ENCODE data around the gene FBXL22. TPM values are rescaled to one million over a fixed set of nuclear protein-coding genes. Genes with fewer than 3 reads are reported as not detected.

FBXL22 gene
- total and polyA plus RNA-seq, 2 experiments from 2014 or later, result 0.26 TPM; not detected in 1

- peaks cover 31% of the 10 kb centered on the region for H3K4me1 Mint-ChIP-seq
- ATAC-seq, result no peak
- Histone ChIP-seq H3K9me2 (ENCODE audit: insufficient read depth) (no peaks in the 10 kb centered on the region), H3K79me2 (replicated peaks; ENCODE audit: insufficient read depth) (no peaks in the 10 kb centered on the region), H3F3A (replicated peaks; ENCODE audit: low read depth) (no peaks in the 10 kb centered on the region), H3K36me3 (ENCODE audit: insufficient read depth) (no peaks in the 10 kb centered on the region), H4K20me1 (replicated peaks; ENCODE audit: insufficient read depth) (no peaks in the 10 kb centered on the region), H2AFZ (no peak overlapping the region), H3K27me3 (ENCODE audit: insufficient read depth) (no peaks in the 10 kb centered on the region), H3K4me1 (ENCODE audit: insufficient read depth) (peaks cover 12% of the 10 kb centered on the region), H3K27ac (ENCODE audit: low read depth) (no peak overlapping the region), H3K4me3 (no peak overlapping the region), H3K4me2 (no peak overlapping the region)
- DNase-seq (ENCODE audit: low spot score), result no peak
- H3K36me3 Mint-ChIP-seq (ENCODE audit: low read depth), result peaks cover 13% of the 10 kb centered on the region; the same call in 2 of the 3 replicates
- H3K4me3 Mint-ChIP-seq, result no peak overlapping the region
- TF ChIP-seq REST (IDR thresholded peaks at IDR 0.05; ENCODE audit: unreplicated experiment) (no peak), EZH2 (IDR thresholded peaks at IDR 0.05; ENCODE audit: low read depth, unreplicated experiment) (no peak), STAT1 (IDR thresholded peaks at IDR 0.05; ENCODE audit: unreplicated experiment) (no peak), ZNF114 (CRISPR knock-in tag; IDR thresholded peaks at IDR 0.05) (no peak), ZNF331 (CRISPR knock-in tag; IDR thresholded peaks at IDR 0.05; ENCODE audit: low read depth) (no peak), NANOG (IDR thresholded peaks at IDR 0.05; ENCODE audit: borderline replicate concordance) (no peak), EZH2phosphoT487 (IDR thresholded peaks at IDR 0.05; ENCODE audit: unreplicated experiment) (no peak), JUNB (IDR thresholded peaks at IDR 0.05; ENCODE audit: unreplicated experiment) (no peak), CREB1 (CRISPR knock-in tag; IDR thresholded peaks at IDR 0.05; ENCODE audit: low read depth) (no peak)
- TF ChIP-seq, protein P1, sequence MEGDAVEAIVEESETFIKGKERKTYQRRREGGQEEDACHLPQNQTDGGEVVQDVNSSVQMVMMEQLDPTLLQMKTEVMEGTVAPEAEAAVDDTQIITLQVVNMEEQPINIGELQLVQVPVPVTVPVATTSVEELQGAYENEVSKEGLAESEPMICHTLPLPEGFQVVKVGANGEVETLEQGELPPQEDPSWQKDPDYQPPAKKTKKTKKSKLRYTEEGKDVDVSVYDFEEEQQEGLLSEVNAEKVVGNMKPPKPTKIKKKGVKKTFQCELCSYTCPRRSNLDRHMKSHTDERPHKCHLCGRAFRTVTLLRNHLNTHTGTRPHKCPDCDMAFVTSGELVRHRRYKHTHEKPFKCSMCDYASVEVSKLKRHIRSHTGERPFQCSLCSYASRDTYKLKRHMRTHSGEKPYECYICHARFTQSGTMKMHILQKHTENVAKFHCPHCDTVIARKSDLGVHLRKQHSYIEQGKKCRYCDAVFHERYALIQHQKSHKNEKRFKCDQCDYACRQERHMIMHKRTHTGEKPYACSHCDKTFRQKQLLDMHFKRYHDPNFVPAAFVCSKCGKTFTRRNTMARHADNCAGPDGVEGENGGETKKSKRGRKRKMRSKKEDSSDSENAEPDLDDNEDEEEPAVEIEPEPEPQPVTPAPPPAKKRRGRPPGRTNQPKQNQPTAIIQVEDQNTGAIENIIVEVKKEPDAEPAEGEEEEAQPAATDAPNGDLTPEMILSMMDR (conservative IDR thresholded peaks at IDR 0.05; ENCODE audit: low read depth in 2 of 2), result no peak
- TF ChIP-seq, protein P2, sequence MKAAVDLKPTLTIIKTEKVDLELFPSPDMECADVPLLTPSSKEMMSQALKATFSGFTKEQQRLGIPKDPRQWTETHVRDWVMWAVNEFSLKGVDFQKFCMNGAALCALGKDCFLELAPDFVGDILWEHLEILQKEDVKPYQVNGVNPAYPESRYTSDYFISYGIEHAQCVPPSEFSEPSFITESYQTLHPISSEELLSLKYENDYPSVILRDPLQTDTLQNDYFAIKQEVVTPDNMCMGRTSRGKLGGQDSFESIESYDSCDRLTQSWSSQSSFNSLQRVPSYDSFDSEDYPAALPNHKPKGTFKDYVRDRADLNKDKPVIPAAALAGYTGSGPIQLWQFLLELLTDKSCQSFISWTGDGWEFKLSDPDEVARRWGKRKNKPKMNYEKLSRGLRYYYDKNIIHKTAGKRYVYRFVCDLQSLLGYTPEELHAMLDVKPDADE (IDR thresholded peaks at IDR 0.05), result no peak
- TF ChIP-seq, protein P3, sequence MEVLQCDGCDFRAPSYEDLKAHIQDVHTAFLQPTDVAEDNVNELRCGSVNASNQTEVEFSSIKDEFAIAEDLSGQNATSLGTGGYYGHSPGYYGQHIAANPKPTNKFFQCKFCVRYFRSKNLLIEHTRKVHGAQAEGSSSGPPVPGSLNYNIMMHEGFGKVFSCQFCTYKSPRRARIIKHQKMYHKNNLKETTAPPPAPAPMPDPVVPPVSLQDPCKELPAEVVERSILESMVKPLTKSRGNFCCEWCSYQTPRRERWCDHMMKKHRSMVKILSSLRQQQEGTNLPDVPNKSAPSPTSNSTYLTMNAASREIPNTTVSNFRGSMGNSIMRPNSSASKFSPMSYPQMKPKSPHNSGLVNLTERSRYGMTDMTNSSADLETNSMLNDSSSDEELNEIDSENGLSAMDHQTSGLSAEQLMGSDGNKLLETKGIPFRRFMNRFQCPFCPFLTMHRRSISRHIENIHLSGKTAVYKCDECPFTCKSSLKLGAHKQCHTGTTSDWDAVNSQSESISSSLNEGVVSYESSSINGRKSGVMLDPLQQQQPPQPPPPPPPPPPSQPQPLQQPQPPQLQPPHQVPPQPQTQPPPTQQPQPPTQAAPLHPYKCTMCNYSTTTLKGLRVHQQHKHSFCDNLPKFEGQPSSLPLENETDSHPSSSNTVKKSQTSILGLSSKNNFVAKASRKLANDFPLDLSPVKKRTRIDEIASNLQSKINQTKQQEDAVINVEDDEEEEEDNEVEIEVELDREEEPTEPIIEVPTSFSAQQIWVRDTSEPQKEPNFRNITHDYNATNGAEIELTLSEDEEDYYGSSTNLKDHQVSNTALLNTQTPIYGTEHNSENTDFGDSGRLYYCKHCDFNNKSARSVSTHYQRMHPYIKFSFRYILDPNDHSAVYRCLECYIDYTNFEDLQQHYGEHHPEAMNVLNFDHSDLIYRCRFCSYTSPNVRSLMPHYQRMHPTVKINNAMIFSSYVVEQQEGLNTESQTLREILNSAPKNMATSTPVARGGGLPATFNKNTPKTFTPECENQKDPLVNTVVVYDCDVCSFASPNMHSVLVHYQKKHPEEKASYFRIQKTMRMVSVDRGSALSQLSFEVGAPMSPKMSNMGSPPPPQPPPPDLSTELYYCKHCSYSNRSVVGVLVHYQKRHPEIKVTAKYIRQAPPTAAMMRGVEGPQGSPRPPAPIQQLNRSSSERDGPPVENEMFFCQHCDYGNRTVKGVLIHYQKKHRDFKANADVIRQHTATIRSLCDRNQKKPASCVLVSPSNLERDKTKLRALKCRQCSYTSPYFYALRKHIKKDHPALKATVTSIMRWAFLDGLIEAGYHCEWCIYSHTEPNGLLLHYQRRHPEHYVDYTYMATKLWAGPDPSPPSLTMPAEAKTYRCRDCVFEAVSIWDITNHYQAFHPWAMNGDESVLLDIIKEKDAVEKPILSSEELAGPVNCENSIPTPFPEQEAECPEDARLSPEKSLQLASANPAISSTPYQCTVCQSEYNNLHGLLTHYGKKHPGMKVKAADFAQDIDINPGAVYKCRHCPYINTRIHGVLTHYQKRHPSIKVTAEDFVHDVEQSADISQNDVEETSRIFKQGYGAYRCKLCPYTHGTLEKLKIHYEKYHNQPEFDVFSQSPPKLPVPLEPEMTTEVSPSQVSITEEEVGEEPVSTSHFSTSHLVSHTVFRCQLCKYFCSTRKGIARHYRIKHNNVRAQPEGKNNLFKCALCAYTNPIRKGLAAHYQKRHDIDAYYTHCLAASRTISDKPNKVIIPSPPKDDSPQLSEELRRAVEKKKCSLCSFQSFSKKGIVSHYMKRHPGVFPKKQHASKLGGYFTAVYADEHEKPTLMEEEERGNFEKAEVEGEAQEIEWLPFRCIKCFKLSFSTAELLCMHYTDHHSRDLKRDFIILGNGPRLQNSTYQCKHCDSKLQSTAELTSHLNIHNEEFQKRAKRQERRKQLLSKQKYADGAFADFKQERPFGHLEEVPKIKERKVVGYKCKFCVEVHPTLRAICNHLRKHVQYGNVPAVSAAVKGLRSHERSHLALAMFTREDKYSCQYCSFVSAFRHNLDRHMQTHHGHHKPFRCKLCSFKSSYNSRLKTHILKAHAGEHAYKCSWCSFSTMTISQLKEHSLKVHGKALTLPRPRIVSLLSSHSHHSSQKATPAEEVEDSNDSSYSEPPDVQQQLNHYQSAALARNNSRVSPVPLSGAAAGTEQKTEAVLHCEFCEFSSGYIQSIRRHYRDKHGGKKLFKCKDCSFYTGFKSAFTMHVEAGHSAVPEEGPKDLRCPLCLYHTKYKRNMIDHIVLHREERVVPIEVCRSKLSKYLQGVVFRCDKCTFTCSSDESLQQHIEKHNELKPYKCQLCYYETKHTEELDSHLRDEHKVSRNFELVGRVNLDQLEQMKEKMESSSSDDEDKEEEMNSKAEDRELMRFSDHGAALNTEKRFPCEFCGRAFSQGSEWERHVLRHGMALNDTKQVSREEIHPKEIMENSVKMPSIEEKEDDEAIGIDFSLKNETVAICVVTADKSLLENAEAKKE (CRISPR knock-in tag; IDR thresholded peaks at IDR 0.05), result no peak
- peaks cover 8% of the 10 kb centered on the region for H3K27me3 Mint-ChIP-seq (ENCODE audit: insufficient read depth, low read depth, poor library complexity)
- H3K9me3 Mint-ChIP-seq, result no peaks in the 10 kb centered on the region
- no peak overlapping the region for H3K27ac Mint-ChIP-seq
These were observed 3.2 kb upstream of the FBXL22 start for GRCh38 chr15:63593705-63594671.

Measured in GM23338 (cell line).